Heart left ventricle (tissue), 13 donors: ENCODE data around the gene SEPSECS.

Experiments
- POLR2A ChIP-seq, 2 donors: fragments of 450-650 bp; IDR thresholded peaks; one replicate each; pipeline ENCODE4 v1.6.1; 2017; ENCODE audit warnings: antibody characterized with exemption in 2 of 2, mild to moderate bottlenecking in 2 of 2, moderate library complexity in 2 of 2
- TF ChIP-seq, protein P1 (sequence below), 12 donors: fragments of 200-600 bp; sonication (generic) in 4 of 12; IDR thresholded peaks; one replicate each; pipeline versions ENCODE4 v1.5.0 to v1.8.0; 2018 to 2022; ENCODE audit warnings: antibody characterized with exemption in 12 of 12, mild to moderate bottlenecking in 5 of 12
- donor health status: ischemic (EF 13 %, LVEDD 7.1; RV severe dilation, severe dysfunction).
- donor health status: DM: no; HTN: yes; CAD: no.
- donor health status: DM: no; HTN: no; CAD: no.
- donor health status: ischemic (EF 25% LVEDD 6.9; RV normal size, moderate dysfunction).
- donor health status: ischemic (EF 25% LVEDD 5.7; RV mildly dilated, moderate dysfunction).
- donor health status: ischemic (EF 35%, LVEDD 5.7; RV mildly dilated, moderate dysfunction).
- donor health status: nonischemic (EF 11% LVEDD 7.7; RV severe dilation, severe dysfunction).
- donor health status: DM: yes; HTN: yes; CAD: no.
- donor health status: PGD.
- donor health status: ischemic (EF 29% LVEDD 5.4; RV normal size, mild dysfunction).
- donor health status: nonischemic (EF 23%, LVEDD 6.1; RV moderate dilation, normal function).

DNA sequence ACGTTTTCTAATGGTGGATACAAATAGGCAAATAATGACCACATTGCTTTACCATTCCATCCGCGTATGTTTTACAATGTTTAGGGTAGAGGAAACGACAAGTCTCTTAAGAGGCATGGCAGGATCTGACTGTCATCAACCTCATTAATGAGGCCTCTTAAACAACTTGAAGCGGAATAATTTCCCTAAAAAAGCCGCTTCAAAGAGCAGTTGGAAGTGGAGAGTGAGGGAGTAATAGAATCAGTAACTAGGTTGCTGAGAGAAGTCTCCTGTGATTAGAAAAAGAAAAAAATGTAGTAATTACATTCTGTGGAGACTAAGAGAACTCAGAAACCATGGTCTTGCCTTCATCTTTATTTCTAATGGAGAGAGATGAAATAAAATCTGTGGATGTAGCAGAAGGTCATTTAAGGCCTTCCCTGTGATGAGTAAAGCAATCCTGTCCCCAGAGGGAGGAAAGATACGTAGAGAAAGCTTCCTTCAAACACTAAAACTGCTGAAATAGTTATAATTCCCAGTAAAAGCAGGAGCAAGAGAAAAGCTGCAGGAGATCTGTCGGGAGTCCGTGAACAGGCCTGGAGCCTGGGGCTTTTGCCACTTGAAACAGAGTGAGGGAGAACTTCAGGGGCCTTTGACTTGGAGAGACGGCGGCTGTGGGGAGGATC, 11.1 kb upstream of the SEPSECS start:
- TF ChIP-seq, protein P1, sequence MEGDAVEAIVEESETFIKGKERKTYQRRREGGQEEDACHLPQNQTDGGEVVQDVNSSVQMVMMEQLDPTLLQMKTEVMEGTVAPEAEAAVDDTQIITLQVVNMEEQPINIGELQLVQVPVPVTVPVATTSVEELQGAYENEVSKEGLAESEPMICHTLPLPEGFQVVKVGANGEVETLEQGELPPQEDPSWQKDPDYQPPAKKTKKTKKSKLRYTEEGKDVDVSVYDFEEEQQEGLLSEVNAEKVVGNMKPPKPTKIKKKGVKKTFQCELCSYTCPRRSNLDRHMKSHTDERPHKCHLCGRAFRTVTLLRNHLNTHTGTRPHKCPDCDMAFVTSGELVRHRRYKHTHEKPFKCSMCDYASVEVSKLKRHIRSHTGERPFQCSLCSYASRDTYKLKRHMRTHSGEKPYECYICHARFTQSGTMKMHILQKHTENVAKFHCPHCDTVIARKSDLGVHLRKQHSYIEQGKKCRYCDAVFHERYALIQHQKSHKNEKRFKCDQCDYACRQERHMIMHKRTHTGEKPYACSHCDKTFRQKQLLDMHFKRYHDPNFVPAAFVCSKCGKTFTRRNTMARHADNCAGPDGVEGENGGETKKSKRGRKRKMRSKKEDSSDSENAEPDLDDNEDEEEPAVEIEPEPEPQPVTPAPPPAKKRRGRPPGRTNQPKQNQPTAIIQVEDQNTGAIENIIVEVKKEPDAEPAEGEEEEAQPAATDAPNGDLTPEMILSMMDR (IDR thresholded peaks at IDR 0.05) = no peak
- no peak for TF ChIP-seq POLR2A (IDR thresholded peaks at IDR 0.05)
